GM12878 (cell line): ENCODE measurements around the gene ETV6. TPM values are rescaled to one million over a fixed set of nuclear protein-coding genes. Genes with fewer than 3 reads are reported as not detected.

ENCODE experiments used
- BACH1 ChIP-seq: fragments of 450-650 bp; IDR thresholded peaks from 2 replicates; pipeline ENCODE4 v1.6.1; 2017; ENCODE audit warnings: mild to moderate bottlenecking, borderline replicate concordance
- BCL3 ChIP-seq: IDR thresholded peaks from 2 replicates; pipeline ENCODE4 v1.6.1; 2011; ENCODE audit warnings: borderline replicate concordance, low read depth, mild to moderate bottlenecking, moderate library complexity, low read length; ENCODE audit not compliant: insufficient read depth, poor library complexity, severe bottlenecking
- CBX3 ChIP-seq: fragments of 200-600 bp; sonication (generic); IDR thresholded peaks from 2 replicates; pipeline ENCODE4 v1.6.1; 2016; ENCODE audit warnings: low read depth, borderline replicate concordance
- CHD2 ChIP-seq: IDR thresholded peaks from 2 replicates; pipeline ENCODE4 v1.6.1; 2011; ENCODE audit warnings: low read depth, low read length, improper control_type of control experiment, borderline replicate concordance
- EED ChIP-seq: sonication (generic); IDR thresholded peaks from 2 replicates; pipeline ENCODE4 v1.6.1; 2016; ENCODE audit warnings: antibody characterized with exemption, low read depth
- FOXK2 ChIP-seq: fragments of 450-650 bp; IDR thresholded peaks from 2 replicates; pipeline ENCODE4 v1.6.1; 2017; ENCODE audit warnings: mild to moderate bottlenecking, moderate library complexity
- FOXM1 ChIP-seq: IDR thresholded peaks from 2 replicates; pipeline ENCODE4 v1.6.1; 2012; ENCODE audit warnings: low read depth, mild to moderate bottlenecking, inconsistent platforms, low read length, moderate library complexity
- IKZF2 ChIP-seq, 2 experiments: fragments of 450-650 bp; IDR thresholded peaks; 2 replicates each; pipeline ENCODE4 v1.6.1; 2017; ENCODE audit warnings: mild to moderate bottlenecking in 2 of 2, moderate library complexity in 2 of 2
- JUND ChIP-seq: IDR thresholded peaks from 2 replicates; pipeline ENCODE4 v1.6.1; 2012; ENCODE audit warnings: low read depth, mild to moderate bottlenecking, low read length, improper control_type of control experiment, moderate library complexity
- MEF2B ChIP-seq: fragments of 450-650 bp; IDR thresholded peaks from 2 replicates; pipeline ENCODE4 v1.6.1; 2018; ENCODE audit warnings: mild to moderate bottlenecking, moderate library complexity; ENCODE audit not compliant: partially characterized antibody, poor library complexity, severe bottlenecking
- MTA3 ChIP-seq: IDR thresholded peaks from 2 replicates; pipeline ENCODE4 v1.6.1; 2012; ENCODE audit warnings: low read length, inconsistent platforms, borderline replicate concordance
- NBN ChIP-seq: fragments of 450-650 bp; IDR thresholded peaks from 2 replicates; pipeline ENCODE4 v1.6.1; 2016
- NR2C2 ChIP-seq: IDR thresholded peaks from 2 replicates; pipeline ENCODE4 v1.6.1; 2011; ENCODE audit warnings: borderline replicate concordance, low read depth; ENCODE audit not compliant: control insufficient read depth, insufficient read length
- POLR2A ChIP-seq: IDR thresholded peaks from 2 replicates; pipeline ENCODE4 v1.6.1; 2011; ENCODE audit warnings: low read depth, mild to moderate bottlenecking, low read length
- PRDM15 ChIP-seq: fragments of 450-650 bp; formaldehyde crosslinking; IDR thresholded peaks from 2 replicates; pipeline ENCODE4 v1.4.0; 2020; ENCODE audit warnings: mild to moderate bottlenecking, moderate library complexity
- RAD21 ChIP-seq: IDR thresholded peaks from 2 replicates; pipeline ENCODE4 v1.6.1; 2011; ENCODE audit warnings: mild to moderate bottlenecking, low read depth, low read length, moderate library complexity; ENCODE audit not compliant: insufficient read depth
- RELA ChIP-seq: fragments of 450-650 bp; IDR thresholded peaks from 2 replicates; pipeline ENCODE4 v1.8.0; 2014; ENCODE audit warnings: borderline replicate concordance; ENCODE audit not compliant: partially characterized antibody
- SKIL ChIP-seq: fragments of 450-650 bp; IDR thresholded peaks from 2 replicates; pipeline ENCODE4 v1.6.1; 2017; ENCODE audit warnings: mild to moderate bottlenecking, low read depth, inconsistent platforms; ENCODE audit not compliant: poor library complexity, severe bottlenecking
- STAT3 ChIP-seq: IDR thresholded peaks from 2 replicates; pipeline ENCODE4 v1.6.1; 2011; ENCODE audit warnings: low read depth, low read length, improper control_type of control experiment
- TAF1 ChIP-seq: IDR thresholded peaks from 2 replicates; pipeline ENCODE4 v1.6.1; 2011; ENCODE audit warnings: mild to moderate bottlenecking, low read depth, low read length, borderline replicate concordance
- TCF12 ChIP-seq: IDR thresholded peaks from 2 replicates; pipeline ENCODE4 v1.6.1; 2011; ENCODE audit warnings: low read depth, mild to moderate bottlenecking, low read length
- TCF3 ChIP-seq: IDR thresholded peaks from 2 replicates; pipeline ENCODE4 v1.6.1; 2012; ENCODE audit warnings: low read depth, mild to moderate bottlenecking, low read length, borderline replicate concordance; ENCODE audit not compliant: insufficient read depth
- TCF7 ChIP-seq: IDR thresholded peaks from 2 replicates; pipeline ENCODE4 v1.6.1; 2014; ENCODE audit warnings: antibody characterized with exemption, borderline replicate concordance
- WRNIP1 ChIP-seq: IDR thresholded peaks from 2 replicates; pipeline ENCODE4 v1.6.1; 2011; ENCODE audit warnings: low read depth, low read length, improper control_type of control experiment, borderline replicate concordance
- YBX1 ChIP-seq: fragments of 450-650 bp; IDR thresholded peaks from 2 replicates; pipeline ENCODE4 v1.6.1; 2016; ENCODE audit warnings: antibody characterized with exemption
- YY1 ChIP-seq: IDR thresholded peaks from 2 replicates; pipeline ENCODE4 v1.6.1; 2011; ENCODE audit warnings: low read depth, mild to moderate bottlenecking, low read length
- polyA plus RNA-seq, 11 experiments: library from polyadenylated mRNA; depleted of rRNA in 4 of 11; unstranded in 6 of 11; stranded (reverse) in 5 of 11; fragments of >200 nt; fragmentation: Nextera tagmentation in 4 of 11; fragmentation: Illumina TruSeq in 1 of 11; extraction: Ambion mirVana in 4 of 11; extraction: Trizol in 1 of 11; gene quantifications; 1 replicate in 1 of 11; 2 replicates in 10 of 11; pipeline versions ENCODE4 v1.2.1 to v1.2.3, GENCODE V29; 2011 to 2016; ENCODE audit warnings: inconsistent platforms in 2 of 11, missing spikeins in 2 of 11, low read depth in 1 of 11
- total RNA-seq, 4 experiments: library from RNA; depleted of rRNA in 3 of 4; stranded (reverse); fragments of >200 nt in 3 of 4; fragmentation: Illumina TruSeq in 1 of 4; extraction: Trizol in 1 of 4; gene quantifications; 2 replicates each; pipeline versions ENCODE4 v1.2.1 to v1.2.3, GENCODE V29; 2013 to 2021

Gene ETV6
- total and polyA plus RNA-seq, 10 of the 15 experiments (the other 5 are each of a cell fraction or from before 2014, with no cell fraction given): 6.6 to 74.8 (median 24.6) TPM

- TF ChIP-seq RELA (peak; percentile 28), FOXM1 (peak; percentile 70; the same call in 1 of the 2 replicates), TCF3 (no peak), EED (peak; percentile 96), YY1 (no peak), TAF1 (no peak), CBX3 (no peak), NR2C2 (no peak), NBN (peak; percentile 80), RAD21 (0 out of 2 replicates have a peak, but pooled peaks have one; percentile 0), POLR2A (peak; percentile 36), BACH1 (peak; percentile 73; the same call in 1 of the 2 replicates), YBX1 (no peak), TCF7 (peak; percentile 97), CHD2 (peak; percentile 72; the same call in 1 of the 2 replicates), MEF2B (peak; percentile 96), JUND (no peak), STAT3 (0 out of 2 replicates have a peak, but pooled peaks have one; percentile 83), PRDM15 (CRISPR knock-in tag) (peak; percentile 5; the same call in 1 of the 2 replicates), SKIL (peak; percentile 88), BCL3 (peak; percentile 79), TCF12 (peak; percentile 66), WRNIP1 (no peak), IKZF2 (IDR thresholded peaks at IDR 0.05) (peak; percentile 98), FOXK2 (no peak), MTA3 (peak; percentile 38; the same call in 1 of the 2 replicates)
These were observed 77.7 kb downstream of the ETV6 start (continued) for GRCh38 chr12:11727133-11727664.
